ENCODE results near the gene LINGO1. TPM values are rescaled to one million over a fixed set of nuclear protein-coding genes. Genes with fewer than 3 reads are reported as not detected.

LINGO1 gene
- total and polyA plus RNA-seq, 2 donors (not counting 3 experiments of a cell fraction or from before 2014, with no cell fraction given), result 0.15 to 0.33 TPM

- H3K4me1 ChIP-seq (ENCODE audit: control insufficient read depth, extremely low read depth, insufficient read depth, low read length), result no peaks in the 10 kb centered on the region
- H3K27me3 ChIP-seq (ENCODE audit: control insufficient read depth in 2 of 2, insufficient read depth in 2 of 2, low read length in 2 of 2), result no peaks in the 10 kb centered on the region
- no TSS peak for BruUV-seq (replicated peaks)
- H3K9me1 ChIP-seq (replicated peaks; ENCODE audit: control insufficient read depth, extremely low read depth, insufficient read depth, low read length), result no peaks in the 10 kb centered on the region
- no peaks in the 10 kb centered on the region for H3K79me2 ChIP-seq (ENCODE audit: control insufficient read depth, insufficient read depth, low read length)
- FAIRE-seq (no peak), DNase-seq (ENCODE audit: low read depth, low spot score) (no peak)
- dilution Hi-C loops (cut with MboI; ENCODE audit: extremely low pct_ligation_motif_present, low sequenced_read_pairs) (no loop called here), intact Hi-C loops (cut with micrococcal nuclease) (no loop called here)
- no peaks in the 10 kb centered on the region for H4K20me1 ChIP-seq (replicated peaks; ENCODE audit: control insufficient read depth, extremely low read depth, insufficient read depth, low read length)
- no peaks in the 10 kb centered on the region for H3K9me3 ChIP-seq (replicated peaks; ENCODE audit: control insufficient read depth, insufficient read depth, low read length)
- H3K27ac ChIP-seq (ENCODE audit: insufficient read depth, low read depth, low read length), result no peak overlapping the region
- no peak overlapping the region for H3K4me3 ChIP-seq (replicated peaks in 1 of 3; ENCODE audit: insufficient read depth in 1 of 3, low read depth in 1 of 3, low read length in 3 of 3)
- ChIA-PET CTCF (interaction anchor here (1.1 kb wide), 1 partner anchor 501 kb away, joined by 3 read pairs; no protein-coding TSS in a partner anchor), POLR2A (no interaction called here)
- no peak overlapping the region for H3K4me2 ChIP-seq (ENCODE audit: insufficient read depth, low read length)
- no peak overlapping the region for H2AFZ ChIP-seq (ENCODE audit: low read depth, low read length)
- H3K36me3 ChIP-seq (ENCODE audit: control insufficient read depth in 2 of 2, extremely low read depth in 1 of 2, insufficient read depth in 2 of 2, low read length in 2 of 2), result no peaks in the 10 kb centered on the region
- TF ChIP-seq EZH2 (IDR thresholded peaks at IDR 0.05; ENCODE audit: borderline replicate concordance, low read depth, low read length, severe bottlenecking) (no peak), CTCF (IDR thresholded peaks at IDR 0.05; ENCODE audit: extremely low read depth in 1 of 2, insufficient read depth in 1 of 2, low read depth in 1 of 2, low read length in 2 of 2) (no peak), POLR2A (IDR thresholded peaks at IDR 0.05; ENCODE audit: low read depth, low read length) (no peak), POLR2AphosphoS5 (IDR thresholded peaks at IDR 0.05; ENCODE audit: insufficient read depth, low read depth, low read length) (no peak), JUN (IDR thresholded peaks at IDR 0.05; ENCODE audit: borderline replicate concordance, insufficient read depth, insufficient read length, low read depth) (no peak), GATA2 (IDR thresholded peaks at IDR 0.05; ENCODE audit: insufficient read depth, insufficient read length, low read depth, low read length) (no peak), FOS (IDR thresholded peaks at IDR 0.05; ENCODE audit: borderline replicate concordance, insufficient read depth, low read length) (no peak), MYC (IDR thresholded peaks at IDR 0.05; ENCODE audit: low read depth, low read length) (no peak)
- no peak overlapping the region for H3K9ac ChIP-seq (replicated peaks; ENCODE audit: extremely low read depth, insufficient read depth, low read length)
These were observed 12.4 kb downstream of the LINGO1 start for GRCh38 chr15:77620297-77620696.

All from endothelial cell of umbilical vein (primary cell).